Choroid plexus epithelial cell (primary cell): ENCODE data around the gene TFEB.

ENCODE experiments used
- DNase-seq: peaks from one replicate; pipeline ENCODE4 v3.0.0-alpha.2; 2010; ENCODE audit warnings: low read depth
- H3K4me3 ChIP-seq: 2 replicates; pipeline ENCODE4 v1.5.1; 2011; ENCODE audit warnings: low read depth, mild to moderate bottlenecking, control low read depth, low read length, moderate library complexity
- CTCF ChIP-seq: conservative IDR thresholded peaks from 2 replicates; pipeline ENCODE4 v1.5.1; 2011; ENCODE audit warnings: low read depth, mild to moderate bottlenecking, control low read depth, inconsistent platforms, low read length, moderate library complexity

TFEB gene

GRCh38 chr6:41704656-41705310 lies 30.6 kb downstream of the TFEB start:
- no peak for TF ChIP-seq CTCF
- no peak overlapping the region for H3K4me3 ChIP-seq
- no peak for DNase-seq

GRCh38 chr6:41704028-41704427 lies 31.4 kb downstream of the TFEB start:
- DNase-seq: no peak
- no peak for TF ChIP-seq CTCF
- no peak overlapping the region for H3K4me3 ChIP-seq

GRCh38 chr6:41702771-41703494 lies 32.5 kb downstream of the TFEB start:
- no peak overlapping the region for H3K4me3 ChIP-seq
- no peak for DNase-seq
- TF ChIP-seq CTCF: no peak

GRCh38 chr6:41702089-41702745 lies 33.2 kb downstream of the TFEB start:
- no peak overlapping the region for H3K4me3 ChIP-seq
- no peak for DNase-seq
- no peak for TF ChIP-seq CTCF

- DNase-seq: peak; percentile 41
- H3K4me3 ChIP-seq: no peak overlapping the region
- TF ChIP-seq CTCF: peak; percentile 35
These were observed 34.7 kb downstream of the TFEB start for GRCh38 chr6:41700463-41701347.

- no peak overlapping the region for H3K4me3 ChIP-seq
- no peak for DNase-seq
- no peak for TF ChIP-seq CTCF
These were observed 36.3 kb downstream of the TFEB start for GRCh38 chr6:41699063-41699462.
